Mammary microvascular endothelial cell (primary cell): ENCODE measurements around the gene TLE4. TPM values are rescaled to one million over a fixed set of nuclear protein-coding genes. Genes with fewer than 3 reads are reported as not detected.

Experiments
- total RNA-seq: library from RNA; depleted of rRNA; stranded (reverse); fragments of >200 nt; gene quantifications from 2 replicates; pipeline ENCODE4 v1.2.3, GENCODE V29; 2015

The TLE4 gene
- total RNA-seq, result 26.1 and 30.9 TPM in 2 replicates

GRCh38 chr9:79571309-79572031, at the start of gene TLE4:
Gene TLE4, plus strand, starts transcription at chr9:79571965. Its CDS starts 826 bp downstream, at chr9:79572791.

